ENCODE data around the gene MCUB. TPM values are rescaled to one million over a fixed set of nuclear protein-coding genes. Genes with fewer than 3 reads are reported as not detected.
"Not testable (repeated sequence)": the region's sequence is repeated elsewhere in the genome, so short reads cannot be mapped to it uniquely, and the experiment has no call there.

MCUB gene, protein sequence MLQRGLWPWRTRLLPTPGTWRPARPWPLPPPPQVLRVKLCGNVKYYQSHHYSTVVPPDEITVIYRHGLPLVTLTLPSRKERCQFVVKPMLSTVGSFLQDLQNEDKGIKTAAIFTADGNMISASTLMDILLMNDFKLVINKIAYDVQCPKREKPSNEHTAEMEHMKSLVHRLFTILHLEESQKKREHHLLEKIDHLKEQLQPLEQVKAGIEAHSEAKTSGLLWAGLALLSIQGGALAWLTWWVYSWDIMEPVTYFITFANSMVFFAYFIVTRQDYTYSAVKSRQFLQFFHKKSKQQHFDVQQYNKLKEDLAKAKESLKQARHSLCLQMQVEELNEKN
- 100 to 1,000 TPM; 132 to 141 TPM for total RNA-seq

DNA sequence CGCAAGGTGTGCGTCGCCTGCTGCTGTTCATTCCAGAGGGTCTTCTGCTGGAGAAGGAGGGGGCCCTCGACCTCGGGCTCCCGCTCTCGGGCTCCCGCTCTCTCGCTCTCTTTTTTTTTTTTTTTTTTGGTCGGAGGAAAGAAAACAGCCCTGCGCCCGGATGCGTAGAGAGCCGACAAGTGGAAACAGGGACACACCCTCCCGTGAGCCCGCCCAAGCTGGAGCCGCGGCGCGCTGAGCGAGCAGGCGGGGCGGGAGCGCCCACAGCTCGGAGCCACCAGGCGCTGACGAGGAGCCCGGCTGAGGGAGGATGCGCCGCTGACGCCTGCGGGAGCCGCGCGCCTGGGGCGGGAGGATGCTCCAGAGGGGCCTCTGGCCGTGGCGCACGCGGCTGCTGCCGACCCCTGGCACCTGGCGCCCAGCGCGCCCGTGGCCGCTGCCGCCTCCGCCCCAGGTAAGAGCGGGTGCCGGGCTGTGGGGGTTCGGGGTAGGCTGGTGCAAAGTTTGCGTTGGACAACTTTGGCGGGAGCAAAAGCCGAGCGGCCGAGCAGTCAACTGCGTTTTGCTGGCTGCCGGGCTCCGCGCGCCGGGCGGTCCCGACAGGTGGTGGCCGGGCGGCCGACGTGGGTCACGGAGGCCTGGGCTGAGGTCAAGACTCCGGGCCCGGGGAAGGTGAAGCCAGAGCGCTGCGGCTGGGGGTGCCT lies at the start of gene MCUB:
MCUB (plus strand) TSS at position 264 of the 704 bp plus-strand sequence; CDS start at position 356, 92 bp downstream.
- Mint-ChIP-seq H3K9me3 (peaks cover 5% of the 10 kb centered on the region), H3K36me3 (ENCODE audit: low read depth) (peaks cover 54% of the 10 kb centered on the region), H3K4me1 (peaks cover 54% of the 10 kb centered on the region), H3K27me3 (no peaks in the 10 kb centered on the region), H3K4me3 (peak within 1 kb of the TSS; percentile 100), H3K27ac (peak within 1 kb of the TSS; percentile 100)
- peak; percentile 95 for DNase-seq
- ChIA-PET CTCF (interaction anchor here (0.9 to 1.3 kb wide), 4 partner anchors 10 to 99 kb away, joined by 3 to 5 read pairs (median 4); no protein-coding TSS in a partner anchor), POLR2A (interaction anchor here (0.5 to 0.7 kb wide), 3 partner anchors 72 to 127 kb away, joined by 3 to 5 read pairs (median 3); partner anchors contain the start of gene SEC24B)

- Mint-ChIP-seq H3K9me3 (no peaks in the 10 kb centered on the region), H3K4me3 (no peak overlapping the region), H3K27ac (no peak overlapping the region), H3K4me1 (no peaks in the 10 kb centered on the region), H3K27me3 (no peaks in the 10 kb centered on the region), H3K36me3 (ENCODE audit: low read depth) (peaks cover 27% of the 10 kb centered on the region)
- ChIA-PET CTCF (interaction anchor here (0.6 kb wide), 1 partner anchor 22 kb away, joined by 3 read pairs; no protein-coding TSS in a partner anchor), POLR2A (no interaction called here)
- DNase-seq, result no peak
Measured at GRCh38 chr4:109510687-109511086, 49.4 kb upstream of the MCUB start.

DNA sequence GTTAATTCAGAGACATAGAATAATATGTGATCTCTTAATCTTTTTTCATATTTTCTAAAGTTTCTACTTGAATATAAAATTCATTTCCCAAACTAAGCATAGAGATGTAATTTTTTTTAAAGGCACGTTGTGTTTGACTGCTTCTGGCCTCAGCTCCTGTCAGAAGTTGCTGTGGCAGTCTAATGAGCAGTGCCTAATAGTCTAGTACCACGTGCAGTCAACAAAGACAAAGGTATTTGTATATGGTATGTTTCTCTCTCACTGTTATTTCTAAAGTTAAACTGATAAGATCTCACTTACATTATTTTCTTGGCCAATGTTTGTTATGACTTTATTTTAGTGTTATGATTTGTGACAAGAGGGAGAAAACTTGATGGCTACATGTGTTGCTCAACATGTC lies 48.6 kb upstream of the MCUB start:
- ChIA-PET POLR2A (no interaction called here), CTCF (no interaction called here)
- Mint-ChIP-seq H3K4me3 (no peak overlapping the region), H3K4me1 (no peaks in the 10 kb centered on the region), H3K9me3 (no peaks in the 10 kb centered on the region), H3K36me3 (ENCODE audit: low read depth) (peaks cover 24% of the 10 kb centered on the region), H3K27ac (no peak overlapping the region), H3K27me3 (no peaks in the 10 kb centered on the region)
- DNase-seq, result no peak

GRCh38 chr4:109513368-109513767 lies 46.7 kb upstream of the MCUB start:
- CTCF ChIA-PET, H3K9me3 Mint-ChIP-seq, H3K27me3 Mint-ChIP-seq, DNase-seq, POLR2A ChIA-PET, H3K27ac Mint-ChIP-seq, H3K4me1 Mint-ChIP-seq, H3K4me3 Mint-ChIP-seq: not testable (repeated sequence)
- peaks cover 31% of the 10 kb centered on the region for H3K36me3 Mint-ChIP-seq (ENCODE audit: low read depth)

DNA sequence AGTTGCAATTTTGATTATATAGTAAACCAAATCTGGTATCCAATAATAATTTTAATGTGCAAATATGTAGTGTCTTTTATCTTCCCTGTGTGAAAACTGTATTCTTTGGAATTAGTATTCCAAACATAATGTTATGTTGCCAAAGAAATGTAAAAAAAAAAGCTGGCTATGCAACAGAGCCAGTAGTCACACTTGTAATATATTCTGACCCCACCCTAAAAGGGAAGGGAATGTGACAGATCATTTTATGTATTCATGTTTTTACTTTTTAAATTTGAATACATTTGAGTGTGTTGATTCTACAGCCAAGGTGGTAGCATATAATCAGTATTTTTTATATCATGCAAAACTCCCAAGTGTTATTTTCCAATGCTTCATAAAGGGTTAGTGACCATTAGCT lies 27.9 kb upstream of the MCUB start:
- no peaks in the 10 kb centered on the region for H3K9me3 Mint-ChIP-seq
- H3K4me3 Mint-ChIP-seq, result no peak overlapping the region
- CTCF ChIA-PET, result interaction anchor here (0.6 to 1.1 kb wide), 2 partner anchors 22 to 36 kb away, joined by 3 read pairs; no protein-coding TSS in a partner anchor
- H3K27me3 Mint-ChIP-seq, result no peaks in the 10 kb centered on the region
- peaks cover 43% of the 10 kb centered on the region for H3K36me3 Mint-ChIP-seq (ENCODE audit: low read depth)
- POLR2A ChIA-PET, result no interaction called here
- no peak overlapping the region for H3K27ac Mint-ChIP-seq
- no peak for DNase-seq
- no peaks in the 10 kb centered on the region for H3K4me1 Mint-ChIP-seq

DNA sequence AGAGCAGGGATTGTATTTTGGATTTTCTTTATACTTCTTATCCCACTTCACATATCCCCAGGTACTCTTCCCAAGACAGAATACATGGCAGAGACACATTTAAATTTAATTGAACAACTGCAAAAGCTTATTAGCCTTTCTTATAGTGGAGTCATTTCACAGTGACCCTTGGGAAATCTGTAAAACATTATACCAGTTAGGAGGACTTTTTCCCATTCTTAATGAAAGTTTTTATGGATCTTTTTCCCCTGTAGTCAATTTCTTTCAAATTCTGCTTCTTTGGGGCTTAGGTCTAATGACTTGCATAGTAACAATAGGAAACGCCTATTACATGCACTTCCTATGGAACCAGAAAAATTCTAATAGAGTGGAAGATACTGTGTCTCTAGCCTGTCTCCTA lies 14.6 kb upstream of the MCUB start:
- DNase-seq, result no peak
- Mint-ChIP-seq H3K27ac (no peak overlapping the region), H3K27me3 (no peaks in the 10 kb centered on the region), H3K4me1 (peaks cover 14% of the 10 kb centered on the region), H3K36me3 (ENCODE audit: low read depth) (peaks cover 24% of the 10 kb centered on the region), H3K9me3 (peaks cover 3% of the 10 kb centered on the region), H3K4me3 (no peak overlapping the region)
- ChIA-PET CTCF (no interaction called here), POLR2A (no interaction called here)

GRCh38 chr4:109547394-109547793 lies 12.7 kb upstream of the MCUB start:
- DNase-seq, result no peak
- H3K27me3 Mint-ChIP-seq, result no peaks in the 10 kb centered on the region
- no peak overlapping the region for H3K4me3 Mint-ChIP-seq
- peaks cover 14% of the 10 kb centered on the region for H3K4me1 Mint-ChIP-seq
- ChIA-PET POLR2A (no interaction called here), CTCF (no interaction called here)
- H3K9me3 Mint-ChIP-seq, result peaks cover 3% of the 10 kb centered on the region
- peaks cover 21% of the 10 kb centered on the region for H3K36me3 Mint-ChIP-seq (ENCODE audit: low read depth)
- H3K27ac Mint-ChIP-seq, result no peak overlapping the region

DNA sequence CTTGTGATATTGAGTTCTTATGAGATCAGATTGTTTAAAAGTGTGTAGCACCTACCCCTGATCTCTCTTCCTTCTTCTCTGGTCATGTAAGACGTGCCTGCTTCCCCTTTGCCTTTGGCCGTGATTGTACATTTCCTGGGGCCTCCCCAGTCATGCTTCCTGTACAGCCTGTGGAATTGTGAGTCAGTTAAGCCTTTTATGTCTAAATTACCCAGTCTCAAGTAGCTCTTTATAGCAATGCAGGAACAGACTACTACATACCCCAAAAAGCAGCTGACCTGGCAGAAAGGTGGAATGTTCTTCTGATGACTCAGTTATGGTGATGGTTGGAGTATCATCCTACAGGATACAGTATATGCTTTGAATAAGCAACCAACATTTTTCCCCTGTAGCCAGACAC lies 11.4 kb upstream of the MCUB start:
- peak overlapping the region; percentile 1 for H3K27ac Mint-ChIP-seq
- peaks cover 3% of the 10 kb centered on the region for H3K9me3 Mint-ChIP-seq
- no peak overlapping the region for H3K4me3 Mint-ChIP-seq
- POLR2A ChIA-PET, result interaction anchor here (0.6 kb wide), 1 partner anchor 90 kb away, joined by 3 read pairs; no protein-coding TSS in a partner anchor
- CTCF ChIA-PET, result no interaction called here
- no peak for DNase-seq
- H3K36me3 Mint-ChIP-seq (ENCODE audit: low read depth), result peaks cover 21% of the 10 kb centered on the region
- H3K4me1 Mint-ChIP-seq, result peaks cover 15% of the 10 kb centered on the region
- H3K27me3 Mint-ChIP-seq, result no peaks in the 10 kb centered on the region

DNA sequence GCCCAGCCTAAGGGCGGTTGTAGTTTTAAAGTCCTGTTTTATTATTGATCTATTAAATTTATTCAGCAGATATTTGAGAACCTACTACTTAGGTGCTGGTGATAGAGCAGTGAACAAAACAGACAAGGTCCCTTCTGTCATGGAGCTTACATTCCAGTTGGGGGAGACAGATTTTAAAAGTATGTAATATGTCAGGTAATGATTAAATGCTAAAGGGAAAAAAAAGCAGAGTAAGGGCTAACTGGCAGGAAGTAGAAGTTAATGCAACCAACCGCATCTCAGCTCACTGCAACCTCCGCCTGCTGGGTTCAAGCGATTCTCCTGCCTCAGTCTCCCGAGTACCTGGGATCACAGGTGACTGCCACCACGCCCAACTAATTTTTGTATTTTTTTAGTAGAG lies 7.8 kb upstream of the MCUB start:
- H3K9me3 Mint-ChIP-seq, result peaks cover 5% of the 10 kb centered on the region
- H3K27ac Mint-ChIP-seq, result no peak overlapping the region
- H3K36me3 Mint-ChIP-seq (ENCODE audit: low read depth), result peaks cover 20% of the 10 kb centered on the region
- no peak overlapping the region for H3K4me3 Mint-ChIP-seq
- CTCF ChIA-PET, result interaction anchor here (0.7 kb wide), 1 partner anchor 148 kb away, joined by 3 read pairs; no protein-coding TSS in a partner anchor
- POLR2A ChIA-PET, result no interaction called here
- H3K4me1 Mint-ChIP-seq, result peaks cover 17% of the 10 kb centered on the region
- H3K27me3 Mint-ChIP-seq, result no peaks in the 10 kb centered on the region
- DNase-seq, result no peak

DNA sequence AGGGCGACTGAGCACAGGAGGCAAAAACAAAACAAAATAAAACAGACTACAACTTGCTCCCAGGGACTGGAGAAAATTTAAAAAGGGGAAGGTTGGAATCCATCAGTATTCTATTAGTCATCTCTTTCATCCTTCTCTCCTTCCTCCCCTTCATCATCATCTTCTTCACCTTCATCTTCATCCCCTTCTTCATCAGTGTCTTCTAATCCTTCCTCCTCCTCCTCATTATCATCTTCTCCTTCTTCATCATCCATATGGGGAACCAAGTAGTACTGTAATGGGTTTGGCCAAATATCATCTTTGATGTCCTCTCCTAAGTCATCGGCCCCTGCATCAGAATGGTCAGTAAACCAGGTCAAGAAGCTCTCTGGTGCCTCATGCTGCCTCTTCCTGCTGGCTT lies 6.9 kb upstream of the MCUB start:
- DNase-seq, result no peak
- Mint-ChIP-seq H3K4me3 (no peak overlapping the region), H3K9me3 (peaks cover 6% of the 10 kb centered on the region), H3K27ac (no peak overlapping the region), H3K4me1 (peaks cover 16% of the 10 kb centered on the region), H3K27me3 (no peaks in the 10 kb centered on the region), H3K36me3 (ENCODE audit: low read depth) (peaks cover 23% of the 10 kb centered on the region)
- ChIA-PET POLR2A (no interaction called here), CTCF (no interaction called here)

GRCh38 chr4:109554971-109555370 lies 5.1 kb upstream of the MCUB start:
- H3K9me3 Mint-ChIP-seq, result peaks cover 5% of the 10 kb centered on the region
- no peak for DNase-seq
- H3K4me1 Mint-ChIP-seq, result peaks cover 16% of the 10 kb centered on the region
- H3K27me3 Mint-ChIP-seq, result no peaks in the 10 kb centered on the region
- no peak overlapping the region for H3K27ac Mint-ChIP-seq
- ChIA-PET CTCF (no interaction called here), POLR2A (no interaction called here)
- peaks cover 16% of the 10 kb centered on the region for H3K36me3 Mint-ChIP-seq (ENCODE audit: low read depth)
- H3K4me3 Mint-ChIP-seq, result no peak overlapping the region

DNA sequence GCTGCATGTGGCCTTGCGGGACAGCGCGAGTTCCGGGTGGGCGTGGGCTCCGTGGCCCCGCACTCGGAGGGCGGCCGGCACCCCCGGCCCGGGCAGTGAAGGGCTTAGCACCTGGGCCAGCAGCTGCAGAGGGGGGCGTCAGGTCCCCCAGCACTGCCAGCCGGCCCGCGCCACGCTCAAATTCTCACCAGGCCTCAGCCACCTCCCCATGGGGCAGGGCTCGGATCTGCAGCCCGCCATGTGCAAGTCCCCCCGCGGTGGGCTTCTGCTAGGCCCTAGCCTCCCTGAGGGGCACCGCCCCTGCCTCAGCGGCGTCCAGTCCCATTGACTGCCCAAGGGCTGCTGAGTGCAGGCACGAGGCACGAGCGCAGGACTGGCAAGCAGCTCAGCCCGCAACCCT lies 2.6 kb upstream of the MCUB start:
- Mint-ChIP-seq H3K4me3 (no peak overlapping the region), H3K36me3 (ENCODE audit: low read depth) (peaks cover 30% of the 10 kb centered on the region), H3K27me3 (no peaks in the 10 kb centered on the region), H3K9me3 (peaks cover 5% of the 10 kb centered on the region), H3K4me1 (peaks cover 30% of the 10 kb centered on the region), H3K27ac (no peak overlapping the region)
- POLR2A ChIA-PET, result no interaction called here
- CTCF ChIA-PET, result interaction anchor here (0.9 kb wide), 1 partner anchor 15 kb away, joined by 3 read pairs; no protein-coding TSS in a partner anchor
- no peak for DNase-seq

- Mint-ChIP-seq H3K36me3 (ENCODE audit: low read depth) (peaks cover 36% of the 10 kb centered on the region), H3K4me1 (peaks cover 35% of the 10 kb centered on the region), H3K4me3 (peak overlapping the region; percentile 59), H3K27ac (peak overlapping the region; percentile 100)
- DNase-seq, result peak; percentile 32
- H3K27me3 Mint-ChIP-seq, H3K9me3 Mint-ChIP-seq, POLR2A ChIA-PET: not testable (repeated sequence)
- CTCF ChIA-PET, result interaction anchor here (0.9 to 1.5 kb wide), 2 partner anchors 16 to 125 kb away, joined by 3 to 6 read pairs; partner anchors contain the start of gene SEC24B
Measured at GRCh38 chr4:109558095-109558494, 2.0 kb upstream of the MCUB start.

Measured in activated CD4-positive, alpha-beta T cell treated with anti-CD3 and anti-CD28 coated beads, Interleukin-2, amount 10 ng/mL, durations not matched to agents 7 days and 5 days (primary cell).